ENCODE measurements around the gene C1QTNF6.

The C1QTNF6 gene

GRCh38 chr22:37162221-37163095 lies 25.6 kb downstream of the C1QTNF6 start:
- no peak for DNase-seq (ENCODE audit: low read depth)

GRCh38 chr22:37161443-37161842 lies 26.6 kb downstream of the C1QTNF6 start:
- DNase-seq (ENCODE audit: low read depth) = no peak

GRCh38 chr22:37160027-37160426 lies 28.0 kb downstream of the C1QTNF6 start:
- no peak for DNase-seq (ENCODE audit: low read depth)

- no peak for DNase-seq (ENCODE audit: low read depth)
These were observed 29.1 kb downstream of the C1QTNF6 start for GRCh38 chr22:37158963-37159290.

- no peak for DNase-seq (ENCODE audit: low read depth)
These were observed 30.3 kb downstream of the C1QTNF6 start for GRCh38 chr22:37157516-37158285.

- no peak for DNase-seq (ENCODE audit: low read depth)
These were observed 31.2 kb downstream of the C1QTNF6 start for GRCh38 chr22:37156686-37157435.

GRCh38 chr22:37155971-37156370 lies 32.1 kb downstream of the C1QTNF6 start:
- no peak for DNase-seq (ENCODE audit: low read depth)

- DNase-seq (ENCODE audit: low read depth) = no peak
These were observed 32.9 kb downstream of the C1QTNF6 start for GRCh38 chr22:37154925-37155712.

GRCh38 chr22:37153901-37154300 lies 34.1 kb downstream of the C1QTNF6 start:
- DNase-seq (ENCODE audit: low read depth) = no peak

GRCh38 chr22:37151401-37151800 lies 36.6 kb downstream of the C1QTNF6 start:
- no peak for DNase-seq (ENCODE audit: low read depth)

- no peak for DNase-seq (ENCODE audit: low read depth)
These were observed 37.3 kb downstream of the C1QTNF6 start for GRCh38 chr22:37150701-37151100.

GRCh38 chr22:37148742-37149665 lies 39.0 kb downstream of the C1QTNF6 start:
- no peak for DNase-seq (ENCODE audit: low read depth)

- DNase-seq (ENCODE audit: low read depth) = no peak
These were observed 39.9 kb downstream of the C1QTNF6 start for GRCh38 chr22:37148031-37148651.

GRCh38 chr22:37147186-37147990 lies 40.7 kb downstream of the C1QTNF6 start:
- DNase-seq (ENCODE audit: low read depth) = no peak

GRCh38 chr22:37146507-37147180 lies 41.4 kb downstream of the C1QTNF6 start:
- DNase-seq (ENCODE audit: low read depth) = no peak

- DNase-seq (ENCODE audit: low read depth) = no peak
These were observed 42.0 kb downstream of the C1QTNF6 start for GRCh38 chr22:37146051-37146385.

GRCh38 chr22:37145180-37146050 lies 42.6 kb downstream of the C1QTNF6 start:
- DNase-seq (ENCODE audit: low read depth) = no peak

GRCh38 chr22:37144180-37144554 lies 43.9 kb downstream of the C1QTNF6 start:
- DNase-seq (ENCODE audit: low read depth) = no peak
